ENCODE results near the gene GRIK1. TPM values are rescaled to one million over a fixed set of nuclear protein-coding genes. Genes with fewer than 3 reads are reported as not detected.
"Not testable (repeated sequence)": the region's sequence is repeated elsewhere in the genome, so short reads cannot be mapped to it uniquely, and the experiment has no call there.

GRIK1 gene
- total RNA-seq, 2 donors from 2014 or later: 0.36 TPM; not detected in 1

- no peak for TF ChIP-seq POLR2AphosphoS5 (IDR thresholded peaks at IDR 0.05)
- Histone ChIP-seq H3K9me3 (no peaks in the 10 kb centered on the region), H3K4me3 (no peak overlapping the region), H3K27ac (no peak overlapping the region), H3K4me1 (replicated peaks) (no peaks in the 10 kb centered on the region), H3K36me3 (no peaks in the 10 kb centered on the region), H3K27me3 (replicated peaks; ENCODE audit: insufficient read depth) (no peaks in the 10 kb centered on the region)
- intact Hi-C loops (cut with DNase I): no loop called here
- 87% methylated on average over 3 of the region's 3 CpGs for WGBS
- no peak for DNase-seq (ENCODE audit: low spot score)
Observed at GRCh38 chr21:29973258-29973657, 33.5 kb upstream of the GRIK1 start.

DNA sequence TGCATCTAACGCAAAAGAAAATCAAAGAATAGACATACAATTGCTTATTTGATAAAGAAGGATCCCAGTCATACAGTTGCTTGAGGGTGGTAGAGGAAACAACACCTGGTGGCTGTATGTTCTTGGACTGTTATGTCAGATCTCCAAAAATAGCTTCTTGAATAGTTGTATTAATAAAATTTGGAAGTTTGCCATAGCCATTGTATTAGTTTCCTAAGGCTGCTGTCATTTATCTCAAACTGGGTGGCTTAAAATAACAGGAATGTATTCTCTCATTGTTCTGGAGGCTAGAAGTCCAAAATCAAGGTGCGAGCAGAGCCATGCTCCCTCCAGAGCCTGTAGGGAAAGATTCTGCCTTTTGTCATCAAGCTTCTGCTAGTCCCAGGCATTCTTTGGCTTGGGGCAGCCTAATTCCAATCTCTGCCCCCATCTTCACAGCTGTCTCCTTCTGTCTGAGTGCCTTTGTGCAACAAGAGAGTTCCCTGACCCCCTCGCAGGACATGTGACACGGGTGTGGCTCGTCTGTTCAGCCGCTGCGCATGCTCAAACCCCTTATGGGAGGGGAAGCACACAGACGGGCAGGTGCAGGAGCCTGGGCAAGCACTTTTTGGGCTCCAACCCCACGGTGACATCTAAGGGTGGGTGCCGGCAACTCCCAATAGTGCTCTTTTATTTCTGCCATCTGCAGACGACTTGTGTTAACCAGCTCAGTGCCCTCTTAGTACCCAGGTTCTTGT, 21.7 kb upstream of the GRIK1 start:
- WGBS: 89% methylated on average over 11 of the region's 11 CpGs
- intact Hi-C loops (cut with DNase I): no loop called here
- no peaks in the 10 kb centered on the region for H3K27me3 ChIP-seq (replicated peaks; ENCODE audit: insufficient read depth)

DNA sequence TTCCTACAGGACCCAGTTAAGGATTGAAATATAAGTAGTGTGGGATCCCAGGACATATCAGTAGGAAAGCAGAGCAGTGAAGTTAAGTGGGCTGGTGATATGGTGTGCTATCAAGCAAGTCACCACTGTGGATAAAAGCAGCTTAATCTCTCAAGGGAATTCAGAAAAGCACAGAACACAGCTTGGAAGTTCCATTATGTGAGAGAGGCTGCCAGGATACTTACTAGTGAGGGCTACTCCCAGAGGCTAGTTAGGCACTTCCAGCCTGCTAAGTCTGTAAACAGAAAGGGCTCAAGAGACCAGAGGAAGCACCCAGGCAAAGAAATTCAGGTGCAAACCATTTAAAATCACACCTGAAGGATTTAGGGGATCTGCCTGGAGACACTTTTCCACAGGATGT, 18.8 kb upstream of the GRIK1 start:
- no peak for TF ChIP-seq POLR2A (IDR thresholded peaks at IDR 0.05)
- no peak for TF ChIP-seq POLR2AphosphoS5 (IDR thresholded peaks at IDR 0.05)
- TF ChIP-seq, protein P1, sequence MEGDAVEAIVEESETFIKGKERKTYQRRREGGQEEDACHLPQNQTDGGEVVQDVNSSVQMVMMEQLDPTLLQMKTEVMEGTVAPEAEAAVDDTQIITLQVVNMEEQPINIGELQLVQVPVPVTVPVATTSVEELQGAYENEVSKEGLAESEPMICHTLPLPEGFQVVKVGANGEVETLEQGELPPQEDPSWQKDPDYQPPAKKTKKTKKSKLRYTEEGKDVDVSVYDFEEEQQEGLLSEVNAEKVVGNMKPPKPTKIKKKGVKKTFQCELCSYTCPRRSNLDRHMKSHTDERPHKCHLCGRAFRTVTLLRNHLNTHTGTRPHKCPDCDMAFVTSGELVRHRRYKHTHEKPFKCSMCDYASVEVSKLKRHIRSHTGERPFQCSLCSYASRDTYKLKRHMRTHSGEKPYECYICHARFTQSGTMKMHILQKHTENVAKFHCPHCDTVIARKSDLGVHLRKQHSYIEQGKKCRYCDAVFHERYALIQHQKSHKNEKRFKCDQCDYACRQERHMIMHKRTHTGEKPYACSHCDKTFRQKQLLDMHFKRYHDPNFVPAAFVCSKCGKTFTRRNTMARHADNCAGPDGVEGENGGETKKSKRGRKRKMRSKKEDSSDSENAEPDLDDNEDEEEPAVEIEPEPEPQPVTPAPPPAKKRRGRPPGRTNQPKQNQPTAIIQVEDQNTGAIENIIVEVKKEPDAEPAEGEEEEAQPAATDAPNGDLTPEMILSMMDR (IDR thresholded peaks at IDR 0.05): no peak
- Histone ChIP-seq H3K9me3 (no peaks in the 10 kb centered on the region), H3K27ac (no peak overlapping the region), H3K27me3 (replicated peaks; ENCODE audit: insufficient read depth) (no peaks in the 10 kb centered on the region), H3K36me3 (no peaks in the 10 kb centered on the region), H3K4me3 (no peak overlapping the region), H3K4me1 (replicated peaks) (no peaks in the 10 kb centered on the region)
- DNase-seq (ENCODE audit: low spot score): no peak
- intact Hi-C loops (cut with DNase I): no loop called here

More for the DNA sequence above, 21.7 kb upstream of the GRIK1 start:
- Histone ChIP-seq H3K4me3 (no peak overlapping the region), H3K36me3 (no peaks in the 10 kb centered on the region), H3K27ac (no peak overlapping the region), H3K9me3 (no peaks in the 10 kb centered on the region), H3K4me1 (replicated peaks) (no peaks in the 10 kb centered on the region)
- TF ChIP-seq, protein P1 (IDR thresholded peaks at IDR 0.05): no peak
- TF ChIP-seq POLR2AphosphoS5 (IDR thresholded peaks at IDR 0.05): no peak
- TF ChIP-seq POLR2A (IDR thresholded peaks at IDR 0.05): no peak
- DNase-seq (ENCODE audit: low spot score): no peak

DNA sequence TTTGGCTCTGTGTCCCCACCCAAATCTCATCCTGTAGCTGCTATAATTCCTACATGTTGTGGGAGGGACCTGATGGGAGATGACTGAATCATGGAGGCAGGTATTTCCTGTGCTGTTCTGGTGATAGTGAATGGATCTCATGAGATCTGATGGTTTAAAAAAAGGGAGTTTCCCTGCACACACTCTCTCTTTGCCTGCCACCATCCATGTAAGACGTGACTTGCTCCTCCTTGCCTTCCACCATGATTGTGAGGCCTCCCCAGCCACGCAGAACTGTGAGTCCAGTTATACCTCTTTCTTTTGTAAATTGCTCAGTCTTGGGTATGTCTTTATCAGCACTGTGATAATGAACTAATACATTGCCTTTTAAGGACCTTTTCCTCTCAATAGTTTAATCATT, 18.2 kb upstream of the GRIK1 start:
- H3K9me3 ChIP-seq; H3K4me1 ChIP-seq (replicated peaks); DNase-seq (ENCODE audit: low spot score); H3K4me3 ChIP-seq; intact Hi-C loops (cut with DNase I); H3K27ac ChIP-seq; H3K36me3 ChIP-seq; H3K27me3 ChIP-seq (replicated peaks; ENCODE audit: insufficient read depth): not testable (repeated sequence)
- 82% methylated on average over 2 of the region's 2 CpGs for WGBS

DNA sequence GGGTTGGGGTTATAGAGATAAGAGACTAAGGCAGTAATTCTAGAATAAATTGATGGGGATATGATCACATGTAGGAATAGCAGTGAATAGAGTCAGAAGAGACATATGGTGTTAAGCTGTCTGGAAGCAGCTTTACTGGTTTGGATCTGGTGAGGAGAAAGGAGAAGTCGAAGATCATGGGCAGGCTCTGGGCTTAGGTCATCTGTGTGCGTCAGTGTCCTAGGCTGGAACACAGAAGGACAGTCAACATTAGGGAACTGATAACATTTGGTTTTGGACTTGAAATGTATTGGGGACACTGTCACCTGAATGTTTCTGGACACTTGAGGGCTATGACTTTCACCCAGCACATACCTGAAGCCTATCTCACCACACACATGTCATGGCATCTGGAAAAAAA, 13.9 kb upstream of the GRIK1 start:
- H3K27me3 ChIP-seq (replicated peaks; ENCODE audit: insufficient read depth): no peaks in the 10 kb centered on the region
- no peaks in the 10 kb centered on the region for H3K36me3 ChIP-seq
- intact Hi-C loops (cut with DNase I): no loop called here
- 89% methylated on average over 2 of the region's 2 CpGs for WGBS
- H3K27ac ChIP-seq: no peak overlapping the region
- TF ChIP-seq POLR2A (IDR thresholded peaks at IDR 0.05): no peak
- TF ChIP-seq, protein P1 (IDR thresholded peaks at IDR 0.05): no peak
- no peak for TF ChIP-seq POLR2AphosphoS5 (IDR thresholded peaks at IDR 0.05)
- DNase-seq (ENCODE audit: low spot score): no peak
- no peaks in the 10 kb centered on the region for H3K9me3 ChIP-seq
- no peak overlapping the region for H3K4me3 ChIP-seq
- H3K4me1 ChIP-seq (replicated peaks): no peaks in the 10 kb centered on the region

- intact Hi-C loops (cut with DNase I): no loop called here
Observed at GRCh38 chr21:29953072-29953471, 13.3 kb upstream of the GRIK1 start.

More at GRCh38 chr21:29953072-29953471, 13.3 kb upstream of the GRIK1 start:
- Histone ChIP-seq H3K27ac (no peak overlapping the region), H3K4me3 (no peak overlapping the region), H3K36me3 (no peaks in the 10 kb centered on the region), H3K27me3 (replicated peaks; ENCODE audit: insufficient read depth) (no peaks in the 10 kb centered on the region), H3K4me1 (replicated peaks) (no peaks in the 10 kb centered on the region), H3K9me3 (no peaks in the 10 kb centered on the region)
- 27% methylated on average over 4 of the region's 4 CpGs for WGBS
- no peak for DNase-seq (ENCODE audit: low spot score)
- no peak for TF ChIP-seq POLR2A (IDR thresholded peaks at IDR 0.05)
- TF ChIP-seq, protein P1 (IDR thresholded peaks at IDR 0.05): no peak
- no peak for TF ChIP-seq POLR2AphosphoS5 (IDR thresholded peaks at IDR 0.05)

All from prostate gland (tissue), 2 donors.